ENCODE results near the gene BABAM2. TPM values are rescaled to one million over a fixed set of nuclear protein-coding genes. Genes with fewer than 3 reads are reported as not detected.
"Not testable (repeated sequence)": the region's sequence is repeated elsewhere in the genome, so short reads cannot be mapped to it uniquely, and the experiment has no call there.

Gene BABAM2
- total RNA-seq, 2 experiments from 2014 or later: 65.4 to 69.5 TPM

DNA sequence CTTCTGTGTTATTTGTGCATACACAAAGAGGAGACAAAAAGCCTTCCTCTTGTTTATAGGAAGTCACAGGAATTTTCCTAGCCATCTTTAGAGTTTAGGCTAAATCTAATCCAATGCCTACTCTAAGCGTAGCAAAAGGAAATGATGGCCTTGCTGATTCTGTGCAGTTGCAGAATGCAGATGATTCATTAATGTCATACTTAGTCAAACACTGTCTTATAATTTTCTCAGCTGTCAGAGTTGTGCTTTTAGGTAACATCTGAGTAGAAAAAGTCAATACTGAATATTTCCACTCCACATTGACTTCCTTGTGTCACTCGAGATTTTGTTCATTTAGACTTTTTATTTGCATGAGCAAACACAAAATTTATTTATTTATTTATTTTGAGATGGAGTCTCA is 344.3 kb downstream of the BABAM2 start:
- ATAC-seq (no peak), DNase-seq (no peak)
- H3K4me1 Mint-ChIP-seq: no peaks in the 10 kb centered on the region
- H3K27ac Mint-ChIP-seq: no peak overlapping the region
- peaks cover 19% of the 10 kb centered on the region for H3K36me3 Mint-ChIP-seq
- CTCF ChIA-PET: interaction anchor here (1.7 kb wide), 1 partner anchor 9 kb away, joined by 4 read pairs; no protein-coding TSS in a partner anchor
- H3K4me3 Mint-ChIP-seq: no peak overlapping the region
- H3K27me3 Mint-ChIP-seq: no peaks in the 10 kb centered on the region
- no peaks in the 10 kb centered on the region for H3K9me3 Mint-ChIP-seq (ENCODE audit: low read depth)

DNA sequence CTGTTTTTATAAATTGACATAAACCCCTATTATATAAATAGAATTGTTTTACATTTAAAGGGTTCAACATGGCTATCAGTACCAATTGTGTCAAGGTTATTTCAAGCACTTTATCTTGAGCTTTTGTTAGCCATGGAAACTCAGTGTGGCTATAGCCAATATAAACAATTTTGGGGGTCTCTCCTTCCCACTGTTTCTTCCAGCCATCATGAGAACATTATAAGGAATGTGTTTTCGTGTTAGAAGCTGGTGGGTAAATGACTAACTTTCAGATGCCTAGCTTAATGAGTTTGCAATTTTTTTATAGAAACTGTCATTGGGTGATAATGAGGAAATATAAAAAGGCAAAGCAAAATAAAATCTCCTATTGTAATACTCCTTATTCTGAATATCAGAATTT is 348.7 kb downstream of the BABAM2 start:
- DNase-seq: no peak
- Mint-ChIP-seq H3K4me1 (no peaks in the 10 kb centered on the region), H3K27ac (no peak overlapping the region), H3K36me3 (peaks cover 24% of the 10 kb centered on the region), H3K27me3 (no peaks in the 10 kb centered on the region), H3K9me3 (ENCODE audit: low read depth) (no peaks in the 10 kb centered on the region), H3K4me3 (no peak overlapping the region)
- CTCF ChIA-PET: interaction anchor here (1.2 to 1.8 kb wide), 2 partner anchors 12 to 14 kb away, joined by 3 to 6 read pairs; no protein-coding TSS in a partner anchor
- no peak for ATAC-seq

DNA sequence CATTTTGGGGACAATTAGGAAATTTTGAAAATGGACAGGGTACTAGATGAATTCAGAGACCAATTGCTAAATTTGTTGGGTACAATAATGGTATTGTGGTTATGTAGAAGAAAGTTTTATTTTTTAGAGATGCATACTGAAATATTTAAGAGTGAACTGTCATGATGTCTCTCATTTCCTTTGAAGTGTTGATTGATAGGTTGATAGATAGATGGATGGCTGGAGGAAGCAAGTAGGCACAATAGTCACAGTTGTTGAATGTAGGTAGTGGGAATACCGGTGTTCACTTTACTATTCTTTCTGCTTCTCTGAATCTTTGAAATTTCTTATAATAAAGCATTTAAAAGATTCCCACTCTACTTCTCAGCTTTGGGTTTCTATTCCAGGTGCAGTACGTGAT is 350.4 kb downstream of the BABAM2 start:
- Mint-ChIP-seq H3K4me1 (no peaks in the 10 kb centered on the region), H3K27ac (no peak overlapping the region), H3K36me3 (peaks cover 29% of the 10 kb centered on the region), H3K27me3 (no peaks in the 10 kb centered on the region), H3K9me3 (ENCODE audit: low read depth) (no peaks in the 10 kb centered on the region), H3K4me3 (no peak overlapping the region)
- ATAC-seq: no peak
- no peak for DNase-seq
- CTCF ChIA-PET: interaction anchor here (0.6 to 1.8 kb wide), 3 partner anchors 10 to 48 kb away, joined by 3 to 6 read pairs (median 3); no protein-coding TSS in a partner anchor

DNA sequence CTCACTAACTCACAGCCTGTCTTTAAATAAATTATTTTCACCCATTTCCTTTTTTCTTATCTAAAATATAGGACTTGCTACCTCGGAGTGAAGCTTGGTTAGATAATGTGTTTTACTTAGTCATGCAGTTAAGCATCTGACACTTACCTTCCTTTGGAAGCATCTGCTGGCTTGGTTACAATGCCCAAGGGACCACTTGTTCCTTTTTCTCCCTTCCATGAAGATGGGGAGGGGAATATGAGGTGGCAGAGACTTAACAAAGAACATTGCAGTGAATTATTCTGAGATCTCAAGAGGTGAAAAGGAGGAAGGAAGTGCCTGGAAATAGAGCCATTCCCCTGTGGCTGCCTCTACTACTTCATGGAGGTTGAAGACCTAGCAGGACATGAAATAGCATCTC is 356.8 kb downstream of the BABAM2 start:
- Mint-ChIP-seq H3K4me3 (no peak overlapping the region), H3K9me3 (ENCODE audit: low read depth) (no peaks in the 10 kb centered on the region), H3K27me3 (no peaks in the 10 kb centered on the region), H3K4me1 (peaks cover 30% of the 10 kb centered on the region), H3K27ac (peak overlapping the region; percentile 18), H3K36me3 (peaks cover 16% of the 10 kb centered on the region)
- DNase-seq (no peak), ATAC-seq (no peak)
- CTCF ChIA-PET: no interaction called here

DNA sequence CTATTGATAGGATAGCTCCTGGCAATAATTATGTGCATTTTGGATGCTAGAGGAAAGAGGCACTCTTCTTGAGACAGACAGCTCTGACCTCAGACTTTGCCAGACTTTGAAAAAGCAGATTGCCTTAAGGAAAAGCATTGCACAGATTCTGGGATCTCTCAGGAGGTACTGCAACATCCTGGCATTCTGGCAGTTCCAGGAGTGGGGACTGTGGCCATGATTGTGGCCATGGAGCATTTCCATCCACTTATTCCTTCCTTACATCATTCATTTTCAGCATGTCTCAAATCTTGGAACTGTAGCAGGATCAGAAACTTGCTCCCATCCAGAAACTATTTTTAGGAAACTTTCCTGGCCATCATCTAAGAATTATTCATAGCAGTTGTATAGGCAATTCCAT is 357.2 kb downstream of the BABAM2 start:
- Mint-ChIP-seq H3K36me3 (peaks cover 14% of the 10 kb centered on the region), H3K4me1 (peaks cover 34% of the 10 kb centered on the region), H3K4me3 (no peak overlapping the region), H3K27me3 (no peaks in the 10 kb centered on the region), H3K9me3 (ENCODE audit: low read depth) (no peaks in the 10 kb centered on the region), H3K27ac (no peak overlapping the region)
- DNase-seq: no peak
- no peak for ATAC-seq
- CTCF ChIA-PET: no interaction called here

DNA sequence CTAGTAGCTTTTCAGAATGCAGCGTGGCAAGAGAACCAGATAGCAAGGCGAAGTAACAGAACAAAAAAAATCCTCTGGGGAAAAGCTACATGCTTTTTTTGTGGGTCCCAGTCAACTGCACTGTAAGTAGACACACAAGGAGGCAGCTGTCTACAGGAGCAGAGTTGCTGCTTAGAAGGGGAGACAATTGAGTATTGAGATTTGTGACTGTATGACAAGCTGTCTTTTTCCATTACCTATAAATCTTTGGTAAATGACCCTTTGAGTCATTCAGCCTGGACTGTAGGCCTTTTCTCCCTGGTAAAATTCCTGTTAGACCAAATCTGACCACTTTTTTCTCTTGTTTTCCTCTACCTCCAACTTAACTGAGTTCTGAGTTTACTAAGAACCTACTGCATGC is 358.0 kb downstream of the BABAM2 start:
- DNase-seq (no peak), ATAC-seq (no peak)
- H3K9me3 Mint-ChIP-seq (ENCODE audit: low read depth): no peaks in the 10 kb centered on the region
- CTCF ChIA-PET: no interaction called here
- no peak overlapping the region for H3K27ac Mint-ChIP-seq
- H3K4me3 Mint-ChIP-seq: no peak overlapping the region
- H3K27me3 Mint-ChIP-seq: no peaks in the 10 kb centered on the region
- H3K4me1 Mint-ChIP-seq: peaks cover 42% of the 10 kb centered on the region
- peaks cover 16% of the 10 kb centered on the region for H3K36me3 Mint-ChIP-seq

DNA sequence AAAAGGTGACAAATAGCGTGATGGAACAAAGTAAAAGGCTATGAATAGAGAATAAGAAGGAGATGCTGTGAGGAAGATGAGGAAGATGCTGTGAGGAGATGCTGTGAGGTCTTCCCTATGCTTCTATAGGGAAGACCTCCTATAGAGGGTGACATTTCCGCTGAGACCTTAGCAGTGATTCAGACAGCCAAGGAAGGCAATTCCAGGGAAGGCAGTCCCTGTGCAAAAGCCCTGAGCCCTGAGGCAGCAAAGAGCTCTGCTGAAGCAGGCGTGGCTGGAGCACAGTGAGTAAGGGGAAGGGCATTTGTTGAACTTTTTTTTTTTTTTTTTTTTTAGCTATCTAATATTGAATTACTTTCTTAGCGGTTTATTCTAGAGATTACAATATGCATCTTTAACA is 359.5 kb downstream of the BABAM2 start:
- CTCF ChIA-PET: interaction anchor here (0.7 to 1.8 kb wide), 5 partner anchors 10 to 547 kb away, joined by 3 to 6 read pairs (median 3); no protein-coding TSS in a partner anchor
- DNase-seq: no peak
- H3K9me3 Mint-ChIP-seq (ENCODE audit: low read depth): no peaks in the 10 kb centered on the region
- peaks cover 46% of the 10 kb centered on the region for H3K4me1 Mint-ChIP-seq
- no peaks in the 10 kb centered on the region for H3K27me3 Mint-ChIP-seq
- H3K4me3 Mint-ChIP-seq: no peak overlapping the region
- no peak overlapping the region for H3K27ac Mint-ChIP-seq
- H3K36me3 Mint-ChIP-seq: peaks cover 20% of the 10 kb centered on the region
- no peak for ATAC-seq

DNA sequence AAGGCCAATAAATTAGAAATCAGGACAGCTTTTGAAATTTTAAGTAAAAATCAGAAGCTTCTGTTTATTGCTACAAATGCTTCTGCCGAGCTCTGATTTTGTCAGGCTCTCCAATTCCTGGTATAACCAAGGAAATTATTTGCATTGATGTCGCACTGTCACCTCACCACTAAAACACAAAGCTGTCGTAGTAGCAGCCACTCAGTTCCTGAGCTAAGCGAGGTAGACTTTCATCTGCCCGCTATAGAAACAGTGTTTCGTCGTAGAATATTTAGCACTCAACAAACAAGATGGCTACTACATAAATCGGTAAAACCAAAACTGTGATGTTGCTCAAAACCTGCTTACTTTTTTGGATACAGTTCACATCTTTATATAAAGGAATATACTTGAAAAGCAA is 360.8 kb downstream of the BABAM2 start:
- peaks cover 14% of the 10 kb centered on the region for H3K36me3 Mint-ChIP-seq
- ATAC-seq (peak; percentile 80), DNase-seq (peak; percentile 81)
- no peaks in the 10 kb centered on the region for H3K9me3 Mint-ChIP-seq (ENCODE audit: low read depth)
- no peaks in the 10 kb centered on the region for H3K27me3 Mint-ChIP-seq
- H3K4me1 Mint-ChIP-seq: peaks cover 47% of the 10 kb centered on the region
- H3K27ac Mint-ChIP-seq: peak overlapping the region; percentile 92
- CTCF ChIA-PET: interaction anchor here (1.0 to 3.0 kb wide), 5 partner anchors 11 to 498 kb away, joined by 3 to 9 read pairs (median 5); no protein-coding TSS in a partner anchor
- peak overlapping the region; percentile 52 for H3K4me3 Mint-ChIP-seq

DNA sequence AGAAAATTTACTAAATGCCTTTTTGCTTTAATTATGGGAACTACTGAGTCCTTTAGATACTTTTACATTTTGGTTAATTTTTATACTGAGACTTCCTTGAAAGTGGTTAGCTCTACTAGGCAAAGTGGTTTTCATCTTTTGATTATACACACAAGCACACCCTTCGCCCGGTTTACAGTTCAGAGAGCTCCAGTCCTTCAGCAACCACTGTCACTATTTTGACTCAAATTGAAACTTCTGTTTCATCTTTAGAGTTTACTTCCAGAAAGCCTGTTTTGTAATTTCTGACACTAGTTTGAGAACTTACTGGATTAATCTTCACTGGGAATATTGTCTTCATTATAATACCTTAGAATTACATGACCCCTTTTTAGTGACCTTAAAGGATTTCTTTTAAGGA is 361.8 kb downstream of the BABAM2 start:
- Mint-ChIP-seq H3K4me3 (peak overlapping the region; percentile 53), H3K27ac (peak overlapping the region; percentile 92), H3K4me1 (peaks cover 48% of the 10 kb centered on the region), H3K27me3 (no peaks in the 10 kb centered on the region), H3K9me3 (ENCODE audit: low read depth) (no peaks in the 10 kb centered on the region), H3K36me3 (peaks cover 18% of the 10 kb centered on the region)
- CTCF ChIA-PET: interaction anchor here (0.6 to 3.0 kb wide), 8 partner anchors 10 to 1089 kb away, joined by 3 to 9 read pairs (median 3); no protein-coding TSS in a partner anchor
- ATAC-seq (peak; percentile 85), DNase-seq (peak; percentile 78)

DNA sequence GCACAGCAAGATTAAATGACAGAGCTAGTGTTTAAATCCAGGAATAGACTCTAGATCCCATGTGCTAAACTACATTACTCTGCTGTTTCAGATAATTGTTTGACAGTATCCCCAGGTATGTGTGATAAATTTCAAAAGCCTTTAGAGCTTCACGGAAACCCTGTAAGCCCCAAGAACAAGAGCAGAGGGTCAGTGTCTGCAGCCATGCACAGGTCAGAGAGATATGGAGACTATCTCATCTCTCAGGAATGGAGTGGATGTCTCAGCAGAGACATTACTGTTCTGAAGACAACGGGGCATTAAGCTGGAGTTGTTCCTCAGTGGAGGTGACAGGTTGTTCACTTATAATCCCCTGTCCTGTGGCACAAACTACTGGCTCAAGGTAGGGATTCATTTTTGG is 363.0 kb downstream of the BABAM2 start:
- DNase-seq: no peak
- no peak overlapping the region for H3K27ac Mint-ChIP-seq
- H3K4me3 Mint-ChIP-seq: no peak overlapping the region
- H3K9me3 Mint-ChIP-seq (ENCODE audit: low read depth): no peaks in the 10 kb centered on the region
- H3K27me3 Mint-ChIP-seq: no peaks in the 10 kb centered on the region
- peaks cover 22% of the 10 kb centered on the region for H3K36me3 Mint-ChIP-seq
- peaks cover 52% of the 10 kb centered on the region for H3K4me1 Mint-ChIP-seq
- ATAC-seq: no peak
- CTCF ChIA-PET: interaction anchor here (0.7 to 3.0 kb wide), 4 partner anchors 9 to 500 kb away, joined by 3 to 9 read pairs (median 3); no protein-coding TSS in a partner anchor

DNA sequence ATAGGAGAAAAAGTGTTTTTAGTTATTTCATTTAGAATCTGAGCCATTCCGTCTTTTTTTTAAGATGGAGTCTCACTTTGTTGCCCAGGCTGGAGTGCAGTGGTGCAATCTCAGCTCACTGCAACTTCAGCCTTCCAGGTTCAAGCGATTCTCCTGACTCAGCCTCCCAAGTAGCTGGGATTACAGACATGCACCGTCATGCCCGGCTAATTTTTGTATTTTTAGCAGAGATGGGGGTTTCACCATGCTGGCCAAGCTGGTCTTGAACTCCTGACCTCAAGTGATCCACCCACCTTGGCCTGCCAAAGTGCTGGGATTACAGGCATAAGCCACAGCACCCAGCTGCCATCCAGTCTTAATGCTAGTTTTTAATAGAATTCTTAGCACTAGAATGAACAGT is 364.7 kb downstream of the BABAM2 start:
- ATAC-seq; H3K9me3 Mint-ChIP-seq (ENCODE audit: low read depth): not testable (repeated sequence)
- CTCF ChIA-PET: interaction anchor here (0.8 kb wide), 1 partner anchor 136 kb away, joined by 3 read pairs; no protein-coding TSS in a partner anchor

DNA sequence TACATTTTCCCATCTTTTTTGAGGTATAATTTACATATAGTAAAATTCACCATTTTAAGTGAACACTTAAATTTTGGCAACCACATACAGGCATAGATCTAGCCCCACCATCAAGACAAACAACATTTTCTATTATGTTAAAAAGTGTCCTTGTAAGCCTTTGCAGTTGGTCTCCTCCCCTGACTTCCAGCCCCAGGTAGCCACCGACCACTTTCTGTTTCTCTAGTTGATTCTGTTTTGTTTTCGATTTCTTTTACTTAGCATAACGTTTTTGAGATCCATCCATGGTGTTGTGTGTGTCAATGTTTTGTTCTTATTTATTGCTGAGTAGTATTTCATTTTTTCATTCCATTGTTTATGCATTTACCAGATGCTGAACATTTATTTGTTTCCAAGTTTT is 366.7 kb downstream of the BABAM2 start:
- peak; percentile 55 for ATAC-seq

More for the DNA sequence above, 364.7 kb downstream of the BABAM2 start:
- not testable (repeated sequence) for H3K27ac Mint-ChIP-seq, H3K4me3 Mint-ChIP-seq, DNase-seq, H3K27me3 Mint-ChIP-seq
- Mint-ChIP-seq H3K36me3 (peaks cover 26% of the 10 kb centered on the region), H3K4me1 (peaks cover 50% of the 10 kb centered on the region)

DNA sequence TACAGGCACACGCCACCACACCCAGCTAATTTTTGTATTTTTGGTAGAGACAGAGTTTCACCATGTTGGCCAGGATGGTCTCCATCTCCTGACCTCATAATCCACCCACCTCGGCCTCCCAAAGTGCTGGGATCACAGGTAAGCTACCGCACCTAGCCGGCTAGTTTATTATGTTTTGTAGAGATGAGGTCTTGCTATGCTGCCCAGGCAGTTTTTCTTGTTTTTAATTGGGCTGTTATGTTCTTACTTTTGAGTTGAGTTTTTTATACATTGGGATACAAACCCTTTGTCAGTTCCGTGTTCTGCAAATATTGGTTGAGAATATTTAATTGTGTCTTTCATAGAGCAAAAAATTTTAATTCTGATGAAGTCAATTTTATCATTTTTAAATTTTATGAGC is 368.7 kb downstream of the BABAM2 start:
- CTCF ChIA-PET: interaction anchor here (0.9 kb wide), 1 partner anchor 34 kb away, joined by 3 read pairs; no protein-coding TSS in a partner anchor
- not testable (repeated sequence) for H3K27me3 Mint-ChIP-seq; H3K9me3 Mint-ChIP-seq (ENCODE audit: low read depth); ATAC-seq; H3K27ac Mint-ChIP-seq; DNase-seq; H3K4me3 Mint-ChIP-seq
- H3K36me3 Mint-ChIP-seq: peaks cover 29% of the 10 kb centered on the region
- peaks cover 21% of the 10 kb centered on the region for H3K4me1 Mint-ChIP-seq

More for the DNA sequence above, 366.7 kb downstream of the BABAM2 start:
- Mint-ChIP-seq H3K9me3 (ENCODE audit: low read depth) (no peaks in the 10 kb centered on the region), H3K27me3 (no peaks in the 10 kb centered on the region), H3K4me1 (peaks cover 38% of the 10 kb centered on the region), H3K36me3 (peaks cover 31% of the 10 kb centered on the region), H3K27ac (peak overlapping the region; percentile 73), H3K4me3 (peak overlapping the region; percentile 2)
- CTCF ChIA-PET: no interaction called here
- peak; percentile 64 for DNase-seq

DNA sequence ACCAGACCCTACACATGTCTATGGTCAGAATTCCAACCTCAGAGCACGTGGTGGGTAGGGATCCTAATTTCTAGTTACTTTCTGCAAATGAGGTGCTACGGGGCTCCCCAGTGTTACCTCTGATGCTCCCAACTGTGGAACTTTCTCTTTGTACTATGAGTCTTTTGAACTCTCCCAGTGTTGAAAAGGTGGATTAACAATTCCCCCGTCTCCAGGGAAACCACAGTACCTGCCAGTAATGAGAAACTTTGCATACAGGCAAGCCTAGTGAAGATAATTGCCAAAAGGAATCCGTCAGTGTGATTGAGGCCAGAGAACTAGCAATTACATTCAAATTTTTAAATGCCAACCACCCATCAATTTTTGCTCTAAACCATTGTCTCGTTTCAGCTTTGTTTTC is 373.2 kb downstream of the BABAM2 start:
- ATAC-seq (no peak), DNase-seq (no peak)
- CTCF ChIA-PET: no interaction called here
- H3K27ac Mint-ChIP-seq: no peak overlapping the region
- no peaks in the 10 kb centered on the region for H3K9me3 Mint-ChIP-seq (ENCODE audit: low read depth)
- H3K4me3 Mint-ChIP-seq: no peak overlapping the region
- peaks cover 33% of the 10 kb centered on the region for H3K36me3 Mint-ChIP-seq
- no peaks in the 10 kb centered on the region for H3K27me3 Mint-ChIP-seq
- peaks cover 21% of the 10 kb centered on the region for H3K4me1 Mint-ChIP-seq

Measured in activated CD8-positive, alpha-beta memory T cell treated with anti-CD3 and anti-CD28 coated beads, Interleukin-2, amount 10 ng/mL, durations not matched to agents 7 days and 5 days (primary cell).